Kidney (tissue), 14 donors: ENCODE results near the gene CMIP. TPM values are rescaled to one million over a fixed set of nuclear protein-coding genes. Genes with fewer than 3 reads are reported as not detected.

ENCODE experiments used
- DNase-seq, 5 donors: peaks; one replicate each; pipeline ENCODE4 v3.0.0-alpha.2; 2013 to 2020
- FAIRE-seq: peaks from 2 replicates; lab custom pipeline; 2012; peaks lifted over from hg19 to GRCh38; lab: Jason Lieb, UNC
- H3K27ac ChIP-seq, 2 donors: one replicate each; pipeline ENCODE4 v1.7.0; 2013; ENCODE audit warnings: low read depth in 2 of 2, low read length in 2 of 2, inconsistent platforms in 1 of 2
- H3K27me3 ChIP-seq: one replicate; pipeline ENCODE4 v1.7.1; 2013; ENCODE audit warnings: low read length, inconsistent platforms; ENCODE audit not compliant: control insufficient read depth, insufficient read depth
- H3K36me3 ChIP-seq, 3 donors: one replicate each; pipeline versions ENCODE4 v1.7.0 to v1.7.1; 2013; ENCODE audit warnings: low read length in 3 of 3, control low read depth in 1 of 3, inconsistent platforms in 1 of 3; ENCODE audit not compliant: insufficient read depth in 3 of 3, control insufficient read depth in 2 of 3
- H3K4me1 ChIP-seq, 3 donors: one replicate each; pipeline versions ENCODE4 v1.7.0 to v1.7.1; 2013; ENCODE audit warnings: low read length in 3 of 3, inconsistent platforms in 1 of 3, low read depth in 1 of 3; ENCODE audit not compliant: control insufficient read depth in 2 of 3, insufficient read depth in 2 of 3
- H3K4me3 ChIP-seq, 3 donors: one replicate each; pipeline versions ENCODE4 v1.7.0 to v1.8.1; 2013; ENCODE audit warnings: low read length in 3 of 3, control low read depth in 1 of 3, inconsistent platforms in 1 of 3
- H3K9ac ChIP-seq, 3 donors: one replicate each; pipeline versions ENCODE4 v1.7.0 to v1.7.1; 2013; ENCODE audit warnings: low read length in 3 of 3, control low read depth in 1 of 3, inconsistent platforms in 1 of 3
- H3K9me3 ChIP-seq, 3 donors: one replicate each; pipeline versions ENCODE4 v1.7.0 to v1.7.1; 2013; ENCODE audit warnings: low read length in 3 of 3, control low read depth in 1 of 3, inconsistent platforms in 1 of 3; ENCODE audit not compliant: control insufficient read depth in 2 of 3, insufficient read depth in 1 of 3
- CTCF ChIP-seq: IDR thresholded peaks from 3 replicates; pipeline ENCODE4 v1.5.1; 2012; ENCODE audit warnings: mild to moderate bottlenecking, moderate library complexity, borderline replicate concordance; ENCODE audit not compliant: insufficient read depth; ENCODE audit errors: extremely low read depth
- intact Hi-C: fragments of 100-400 bp; cut with DNase I; formaldehyde crosslinking; loops from one replicate; pipeline ENCODE4 v1.11.1; 2022
- polyA plus RNA-seq: library from polyadenylated mRNA; stranded (reverse); fragments of 350-450 nt; fragmentation: Illumina TruSeq; extraction: RNeasy Lipid Tissue Mini Kit (QIAGEN cat#74804); gene quantifications from one replicate; pipeline ENCODE4 v1.2.3, GENCODE V29; 2014; ENCODE audit warnings: low read depth, low replicate concordance; ENCODE audit not compliant: insufficient read depth
- total RNA-seq: library from RNA; stranded (reverse); fragmentation: NEBNext Ultra II Directional; extraction: Animal tissue kit (Norgen Biotek cat#: 25700); gene quantifications from one replicate; pipeline ENCODE4 v1.2.1, GENCODE V29; 2021
- donor health status: control.
- donor health status: control.
- donor health status: control.
- donor health status: control.
- donor health status: control.
- donor health status: DM: yes; HTN: yes; CAD: no.
- donor health status: Normal renal cell carcinoma (clear cell type).

CMIP gene
- total and polyA plus RNA-seq, 2 donors from 2014 or later: 16.6 to 65.7 TPM

GRCh38 chr16:81446907-81447268, 2.3 kb downstream of the CMIP start:
- Histone ChIP-seq H3K36me3 (no peaks in the 10 kb centered on the region), H3K9ac (peak overlapping the region; percentile 38 to 95 (median 75)), H3K9me3 (no peaks in the 10 kb centered on the region), H3K27me3 (no peaks in the 10 kb centered on the region), H3K27ac (peak overlapping the region; percentile 85 to 97), H3K4me3 (peak overlapping the region; percentile 68 to 78 (median 72)), H3K4me1 (peaks cover 2 to 45% (median 34%) of the 10 kb centered on the region in 3 donors)
- no peak for FAIRE-seq
- peak in 1 of 5 donors; percentile 85 for DNase-seq
- TF ChIP-seq CTCF: no peak
- intact Hi-C loops: no loop called here

- DNase-seq (peak in 4 of 5 donors; percentile 26 to 80 (median 41)), FAIRE-seq (no peak)
- H3K36me3 ChIP-seq: no peaks in the 10 kb centered on the region
- H3K27me3 ChIP-seq: no peaks in the 10 kb centered on the region
- peaks cover 3 to 52% (median 38%) of the 10 kb centered on the region in 3 donors for H3K4me1 ChIP-seq
- no peak for TF ChIP-seq CTCF
- peak overlapping the region; percentile 11 to 78 (median 68) for H3K4me3 ChIP-seq
- peak overlapping the region; percentile 85 to 97 for H3K27ac ChIP-seq
- H3K9ac ChIP-seq: peak overlapping the region in 2 of 3 donors; percentile 75 to 95
- intact Hi-C loops: no loop called here
- no peaks in the 10 kb centered on the region for H3K9me3 ChIP-seq
Observed at GRCh38 chr16:81447383-81448101, 2.9 kb downstream of the CMIP start.

- peak overlapping the region; percentile 85 to 97 for H3K27ac ChIP-seq
- DNase-seq (peak; percentile 59 to 88 (median 74)), FAIRE-seq (no peak)
- H3K4me3 ChIP-seq: peak overlapping the region in 2 of 3 donors; percentile 53 to 78
- H3K9me3 ChIP-seq: no peaks in the 10 kb centered on the region
- intact Hi-C loops: no loop called here
- no peaks in the 10 kb centered on the region for H3K27me3 ChIP-seq
- no peak for TF ChIP-seq CTCF
- peak overlapping the region in 2 of 3 donors; percentile 38 to 95 for H3K9ac ChIP-seq
- H3K4me1 ChIP-seq: peaks cover 3 to 59% (median 46%) of the 10 kb centered on the region in 3 donors
- H3K36me3 ChIP-seq: no peaks in the 10 kb centered on the region
Observed at GRCh38 chr16:81448154-81449131, 3.8 kb downstream of the CMIP start.
